Stimulated activated CD8-positive, alpha-beta memory T cell treated with anti-CD3 and anti-CD28 coated beads, Interleukin-12 subunit alpha, Interleukin-12 subunit beta, amount 100 ng/mL, for 24 hours (primary cell): Measurements from ENCODE around the gene MAPK6.
"Not testable (repeated sequence)": the region's sequence is repeated elsewhere in the genome, so short reads cannot be mapped to it uniquely, and the experiment has no call there.

Experiments
- DNase-seq: peaks from one replicate; pipeline ENCODE4 v3.0.0-alpha.2; 2020; ENCODE audit errors: extremely low read depth

Gene MAPK6

GRCh38 chr15:52018693-52019393 is at the start of gene MAPK6:
Gene MAPK6, plus strand, starts transcription at chr15:52019219. Its CDS starts 27,242 bp downstream, at chr15:52046461.
- peak; percentile 87 for DNase-seq

- no peak for DNase-seq
Observed at GRCh38 chr15:51969728-51970127, 49.3 kb upstream of the MAPK6 start.

GRCh38 chr15:51970132-51970817 is 48.7 kb upstream of the MAPK6 start:
- DNase-seq = no peak

GRCh38 chr15:51971032-51971374 is 48.0 kb upstream of the MAPK6 start:
- DNase-seq = no peak

- DNase-seq = peak; percentile 69
Observed at GRCh38 chr15:51971375-51972133, 47.5 kb upstream of the MAPK6 start, which contains the start of gene LEO1. Gene LEO1, minus strand, starts transcription at chr15:51971778. Its CDS starts 33 bp downstream, at chr15:51971745.

- no peak for DNase-seq
Observed at GRCh38 chr15:51973220-51973619, 45.8 kb upstream of the MAPK6 start.

GRCh38 chr15:51973775-51974174 is 45.2 kb upstream of the MAPK6 start:
- DNase-seq = no peak

GRCh38 chr15:51982013-51982769 is 36.8 kb upstream of the MAPK6 start:
- no peak for DNase-seq

GRCh38 chr15:51982770-51983103 is 36.3 kb upstream of the MAPK6 start:
- DNase-seq = no peak

GRCh38 chr15:51991141-51991540 is 27.9 kb upstream of the MAPK6 start:
- no peak for DNase-seq

- no peak for DNase-seq
Observed at GRCh38 chr15:51992953-51993352, 26.1 kb upstream of the MAPK6 start.

GRCh38 chr15:52002351-52002750 is 16.7 kb upstream of the MAPK6 start:
- no peak for DNase-seq

- DNase-seq = not testable (repeated sequence)
Observed at GRCh38 chr15:52003089-52003488, 15.9 kb upstream of the MAPK6 start.

- DNase-seq = no peak
Observed at GRCh38 chr15:52003710-52004109, 15.3 kb upstream of the MAPK6 start.

- no peak for DNase-seq
Observed at GRCh38 chr15:52004806-52005205, 14.2 kb upstream of the MAPK6 start.

GRCh38 chr15:52005748-52006701 is 13.0 kb upstream of the MAPK6 start:
- no peak for DNase-seq

- no peak for DNase-seq
Observed at GRCh38 chr15:52006702-52007340, 12.2 kb upstream of the MAPK6 start.

- DNase-seq = no peak
Observed at GRCh38 chr15:52008359-52008697, 10.7 kb upstream of the MAPK6 start.

GRCh38 chr15:52008698-52009434 is 10.2 kb upstream of the MAPK6 start:
- no peak for DNase-seq
